A549 treated with DMSO at 1 μM for 4 hours (cell line): ENCODE results near the gene MLST8. TPM values are rescaled to one million over a fixed set of nuclear protein-coding genes. Genes with fewer than 3 reads are reported as not detected.

Source experiments
- total RNA-seq: library from RNA; stranded (reverse); fragments of 200-300 nt; extraction: Qiagen RNA extraction; gene quantifications from 5 replicates; pipeline ENCODE4 v1.2.3, GENCODE V29; 2022; ENCODE audit warnings: low read depth

MLST8 gene, protein sequence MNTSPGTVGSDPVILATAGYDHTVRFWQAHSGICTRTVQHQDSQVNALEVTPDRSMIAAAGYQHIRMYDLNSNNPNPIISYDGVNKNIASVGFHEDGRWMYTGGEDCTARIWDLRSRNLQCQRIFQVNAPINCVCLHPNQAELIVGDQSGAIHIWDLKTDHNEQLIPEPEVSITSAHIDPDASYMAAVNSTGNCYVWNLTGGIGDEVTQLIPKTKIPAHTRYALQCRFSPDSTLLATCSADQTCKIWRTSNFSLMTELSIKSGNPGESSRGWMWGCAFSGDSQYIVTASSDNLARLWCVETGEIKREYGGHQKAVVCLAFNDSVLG
- total RNA-seq = 44.7 to 55.3 TPM (median 47.9 TPM) in 5 replicates

DNA sequence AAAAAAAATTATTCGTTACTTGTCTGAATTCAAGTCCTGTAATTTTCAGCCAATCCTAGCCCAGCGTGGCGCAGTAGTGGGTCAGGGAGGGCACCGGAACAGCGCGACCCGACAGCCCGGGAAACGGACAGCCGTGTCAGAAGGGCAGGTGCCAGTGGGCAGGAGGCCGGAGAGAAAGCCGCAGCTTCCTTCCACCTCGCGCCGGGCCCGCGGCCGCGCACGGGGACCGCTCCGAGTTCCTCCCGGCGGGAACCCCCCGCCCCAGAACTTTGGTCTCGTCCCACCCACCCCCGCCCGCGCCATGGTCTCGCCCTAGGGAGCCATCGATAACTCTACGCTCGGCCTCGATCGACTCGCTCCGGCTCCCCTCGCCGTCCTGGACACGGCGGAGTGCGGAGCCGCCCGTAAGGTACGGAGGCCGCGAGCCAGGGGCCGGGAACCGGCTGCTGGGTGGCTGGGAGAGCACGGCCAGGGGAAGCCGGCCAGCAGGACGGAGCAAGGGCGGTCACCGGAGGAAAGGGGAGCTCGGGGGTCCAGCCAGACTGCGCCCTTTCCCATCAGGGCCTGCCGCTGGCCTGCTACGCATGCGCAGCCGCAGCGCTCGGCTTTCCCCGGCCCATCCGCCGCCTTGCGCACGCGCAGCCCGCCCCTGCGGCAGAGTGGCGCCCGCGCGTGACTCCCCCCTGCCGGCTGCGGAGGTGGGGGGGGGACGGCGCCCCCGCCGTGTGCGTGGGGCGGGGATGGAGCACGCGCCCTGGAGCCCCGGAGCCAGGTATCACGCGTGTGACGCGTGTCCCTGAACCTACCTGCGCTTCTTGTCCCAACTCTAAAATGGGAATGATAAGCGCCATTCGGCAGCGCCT lies at the start of gene MLST8:
Gene MLST8, plus strand, starts transcription at position 351 of the 863 bp plus-strand sequence. CDS start 632 bp downstream, outside the sequence.

DNA sequence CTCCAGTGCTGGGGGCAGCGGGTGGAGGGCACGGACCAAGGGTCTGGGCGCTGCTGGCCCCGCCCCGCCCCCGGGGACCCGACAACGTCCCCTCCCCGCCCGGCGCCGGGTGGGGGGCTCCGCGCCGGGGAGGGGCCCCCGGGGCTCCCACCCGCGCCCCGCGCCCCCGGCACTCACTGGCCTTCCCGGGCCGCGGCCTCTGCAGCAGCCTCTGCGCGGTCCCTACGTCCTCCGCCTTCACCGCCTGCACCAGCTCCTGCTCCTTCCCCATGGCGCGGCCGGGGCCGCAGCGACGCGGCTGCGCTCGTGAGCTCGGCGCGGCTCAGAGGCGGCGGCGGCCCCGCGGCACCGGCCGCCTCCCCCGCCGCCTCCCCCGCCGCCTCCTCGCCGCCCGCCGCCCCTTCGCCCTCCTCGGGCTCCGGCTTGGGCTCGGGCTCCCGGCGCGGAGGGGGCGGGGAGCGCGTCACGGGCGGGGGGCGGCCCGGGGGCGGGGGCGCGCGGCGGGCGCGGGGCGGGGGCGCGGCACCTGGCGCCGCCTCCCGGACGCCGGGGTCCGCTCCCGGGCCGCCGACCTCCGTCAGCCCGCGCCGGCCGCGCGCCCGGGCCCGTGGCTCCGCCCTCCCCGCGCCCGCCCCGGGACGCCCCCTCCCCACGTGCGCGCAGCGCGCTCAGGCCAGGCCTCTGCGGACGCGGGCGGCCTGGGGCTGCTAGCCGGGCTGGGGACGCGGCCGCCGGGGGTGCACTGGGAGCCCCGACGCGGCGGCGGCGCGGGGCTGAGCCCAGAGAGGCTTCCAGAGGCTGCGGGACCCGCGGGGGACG lies 8.9 kb upstream of the MLST8 start, which contains the start of gene CASKIN1:
Gene CASKIN1, minus strand, starts transcription at position 444 of the 819 bp plus-strand sequence. Its CDS starts 173 bp downstream, at position 271.

DNA sequence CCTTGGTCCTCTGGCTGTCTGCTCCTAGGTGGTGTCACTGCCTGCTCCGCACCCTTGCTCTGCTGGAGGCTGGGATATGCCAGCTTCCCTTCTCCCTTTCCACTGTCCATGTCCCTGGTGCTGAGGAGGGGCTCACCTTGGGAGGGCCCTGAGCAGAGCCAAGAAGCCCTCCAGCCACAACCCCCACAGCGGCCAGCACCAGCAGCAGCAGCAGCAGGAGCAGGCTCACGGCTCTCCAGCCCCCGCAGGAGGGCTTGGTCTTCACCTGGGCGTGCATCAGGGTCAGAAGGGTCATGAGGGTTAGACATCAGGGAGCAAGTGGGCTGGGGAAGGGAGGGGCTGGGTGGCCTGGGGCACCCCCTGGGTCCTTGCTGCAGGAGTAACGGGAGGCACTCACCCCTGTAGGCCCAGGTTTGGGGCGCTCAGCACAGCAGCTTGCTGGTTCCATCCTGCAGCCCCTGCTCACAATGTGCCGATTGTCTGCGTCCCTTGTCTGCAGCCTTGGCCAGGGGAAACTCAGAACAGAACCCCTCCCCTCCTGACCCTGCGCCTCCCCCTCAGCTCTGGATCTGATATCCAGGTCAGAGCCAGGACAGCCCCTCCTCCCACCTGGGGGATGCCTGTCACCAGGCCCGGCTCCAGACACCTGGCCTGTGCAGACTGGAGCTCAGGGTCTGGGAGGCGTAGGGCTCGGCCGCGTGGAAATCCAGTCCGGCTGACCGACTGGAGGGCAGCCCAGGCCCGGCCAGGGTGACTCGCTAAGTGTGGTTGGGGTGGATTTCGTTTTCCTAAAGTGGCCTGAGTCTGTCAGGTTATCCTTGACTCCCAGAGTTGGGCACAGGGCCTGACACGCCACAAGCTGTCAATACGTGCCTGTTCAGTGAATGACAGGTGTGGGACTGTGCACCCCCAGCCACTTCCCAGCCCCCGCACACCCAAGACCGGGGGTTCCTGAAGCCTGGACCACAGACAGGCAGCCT lies 5.4 kb downstream of the MLST8 start, which contains the start of gene BRICD5:
Gene BRICD5, minus strand, starts transcription at position 478 of the 980 bp plus-strand sequence. Its CDS starts 30 bp downstream, at position 448.

DNA sequence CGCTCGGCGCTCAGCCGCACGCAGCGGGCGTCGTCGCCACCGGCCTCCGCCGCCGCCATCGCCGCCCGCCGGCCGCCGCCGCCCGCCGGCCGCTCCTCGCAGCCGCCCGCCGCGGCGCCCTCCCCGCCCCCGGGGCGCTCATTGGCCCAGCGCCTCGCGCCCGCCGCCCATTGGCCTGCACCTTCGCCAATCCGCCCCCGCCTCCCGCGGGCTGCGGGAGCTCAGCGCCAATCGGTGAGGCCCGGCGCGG lies 9.4 kb downstream of the MLST8 start, which contains the start of gene PGP:
Gene PGP, minus strand, starts transcription at position 122 of the 250 bp plus-strand sequence. Its CDS starts 63 bp downstream, at position 59.

DNA sequence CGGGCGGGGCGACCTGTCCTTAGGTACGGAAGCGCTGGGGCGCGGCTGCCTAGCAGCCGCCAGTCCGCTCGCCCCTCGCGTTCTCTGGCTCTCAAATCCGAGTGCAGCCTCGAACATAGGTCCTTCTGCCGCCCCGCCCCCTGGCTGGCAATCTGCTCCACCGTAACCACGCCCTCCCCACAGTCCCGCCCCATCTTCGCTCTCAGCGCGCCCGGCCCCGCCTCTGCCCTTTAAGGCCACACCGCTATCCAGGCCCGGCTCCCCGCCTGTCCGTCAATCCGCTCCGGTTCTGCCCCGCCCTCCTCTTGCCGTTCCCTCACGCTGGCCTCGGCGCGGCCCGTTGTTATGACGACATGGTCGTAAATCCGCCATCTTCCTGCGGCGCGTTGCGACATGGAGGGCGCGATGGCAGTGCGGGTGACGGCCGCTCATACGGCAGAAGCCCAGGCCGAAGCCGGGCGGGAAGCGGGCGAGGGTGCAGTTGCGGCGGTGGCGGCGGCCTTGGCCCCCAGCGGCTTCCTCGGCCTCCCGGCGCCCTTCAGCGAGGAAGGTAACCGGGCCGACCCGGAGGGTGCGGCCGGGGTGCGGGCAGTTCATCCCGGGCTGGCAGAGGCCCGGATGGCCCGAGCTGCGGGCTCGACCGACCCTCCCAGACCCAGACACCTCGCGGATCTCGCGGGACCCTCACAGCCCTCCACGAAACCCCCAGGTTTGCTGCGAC lies 18.1 kb downstream of the MLST8 start, which contains the start of gene E4F1:
Gene E4F1, plus strand, starts transcription at position 371 of the 721 bp plus-strand sequence. Its CDS starts 23 bp downstream, at position 394.

DNA sequence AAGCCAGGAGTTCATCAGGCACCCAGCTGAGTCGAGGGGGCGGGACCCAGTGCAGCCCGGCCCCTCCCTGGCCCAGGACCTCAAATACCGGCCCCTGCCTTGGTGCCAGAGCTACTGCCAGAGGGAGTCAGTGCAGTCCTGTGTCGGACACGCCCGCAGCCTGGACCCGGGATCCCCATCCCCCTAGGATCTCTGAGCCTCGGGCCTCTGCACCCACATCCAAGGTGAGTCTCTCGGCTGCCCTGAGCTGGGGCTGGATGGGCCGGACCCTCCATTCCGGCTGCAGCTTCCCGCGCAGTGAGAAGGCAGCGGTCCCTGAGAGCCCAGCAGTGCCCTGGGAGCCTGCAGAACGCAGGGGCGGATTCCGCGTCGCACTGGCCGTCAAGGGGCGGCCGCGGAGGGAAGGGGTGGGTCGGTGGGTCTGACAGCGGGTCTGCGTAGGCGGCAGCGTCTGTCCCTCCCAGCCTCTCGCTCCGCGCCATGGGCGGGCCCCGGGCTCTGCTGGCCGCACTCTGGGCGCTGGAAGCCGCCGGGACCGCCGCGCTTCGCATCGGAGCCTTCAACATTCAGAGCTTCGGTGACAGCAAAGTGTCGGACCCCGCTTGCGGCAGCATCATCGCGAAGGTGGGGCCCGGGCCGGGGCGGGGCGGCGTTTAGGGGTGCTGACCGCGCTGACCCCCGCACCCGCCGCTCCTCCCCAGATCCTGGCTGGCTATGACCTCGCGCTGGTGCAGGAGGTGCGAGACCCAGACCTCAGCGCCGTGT lies 31.3 kb downstream of the MLST8 start, which contains the start of gene DNASE1L2:
Gene DNASE1L2, plus strand, starts transcription at position 108 of the 765 bp plus-strand sequence. Its CDS starts 373 bp downstream, at position 481.

DNA sequence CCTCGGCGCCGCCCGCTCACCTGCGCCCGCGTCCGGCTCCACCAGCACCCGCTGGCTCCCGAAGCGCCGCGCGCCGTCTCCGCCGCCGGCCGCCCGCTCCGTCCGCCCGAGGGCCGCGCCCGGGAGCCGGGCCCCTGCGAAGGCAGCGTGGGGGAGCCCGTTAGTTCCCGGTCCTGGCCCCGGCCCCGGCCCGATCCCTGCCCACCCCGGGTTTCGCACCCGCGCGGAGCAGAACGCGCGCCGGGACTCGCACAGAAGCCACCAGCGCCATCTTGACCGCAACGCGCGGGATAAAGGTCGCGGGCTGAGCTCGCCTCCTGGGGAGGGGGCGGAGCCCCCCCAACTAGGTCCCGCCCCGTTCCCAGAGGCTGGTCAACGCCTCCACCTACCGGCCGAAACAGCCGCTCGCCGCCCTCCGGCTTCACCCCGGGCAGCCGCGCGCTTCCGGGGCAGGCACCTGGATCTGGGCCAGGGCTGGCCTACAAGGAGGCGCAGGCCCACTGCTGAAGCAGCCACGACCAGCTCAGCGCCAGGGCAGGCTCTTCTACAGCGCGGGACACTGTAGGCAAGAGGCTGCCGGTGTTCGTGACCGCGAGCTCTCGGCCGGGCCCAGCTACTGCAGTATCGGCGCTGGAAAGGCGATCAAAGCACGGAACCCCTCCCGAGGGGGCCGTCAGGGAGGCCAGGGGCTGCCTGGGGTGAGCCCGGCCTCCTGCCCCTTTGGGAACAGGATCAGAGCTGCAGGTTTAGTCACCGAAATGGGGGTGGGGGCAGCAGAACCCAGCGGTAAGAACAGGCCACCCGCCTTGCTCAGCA lies 46.2 kb downstream of the MLST8 start, which contains the start of gene ECI1:
Gene ECI1, minus strand, starts transcription at position 292 of the 816 bp plus-strand sequence. Its CDS starts 21 bp downstream, at position 271.

Other genes with a start within 250 kb of the MLST8 start
- 234 to 300 TPM (median 255 TPM) in 5 replicates for gene NDUFB10, start 245.9 kb upstream of the MLST8 start, total RNA-seq
- 3,777 to 5,494 TPM (median 4,879 TPM) in 5 replicates for gene RPS2, start 240.6 kb upstream of the MLST8 start, total RNA-seq
- gene RNF151, start 238.6 kb upstream of the MLST8 start, total RNA-seq = not detected in 5 replicates
- gene TBL3, start 233.4 kb upstream of the MLST8 start, total RNA-seq = 33.8 to 44.9 TPM (median 36.1 TPM) in 5 replicates
- gene NOXO1, start 224.0 kb upstream of the MLST8 start, total RNA-seq = 0.14 to 0.29 TPM (median 0.25 TPM) in 5 replicates
- gene GFER, start 221.3 kb upstream of the MLST8 start, total RNA-seq = 26.3 to 42.5 TPM (median 39.7 TPM) in 5 replicates
- gene SYNGR3, start 215.5 kb upstream of the MLST8 start, total RNA-seq = 6.4 to 7.6 TPM (median 6.9 TPM) in 5 replicates
- gene ZNF598, start 195.6 kb upstream of the MLST8 start, total RNA-seq = 44.1 to 62.0 TPM (median 55.9 TPM) in 5 replicates
- gene NPW, start 185.7 kb upstream of the MLST8 start, total RNA-seq = 0.74 to 1.3 TPM (median 0.99 TPM) in 5 replicates
- 38.6 to 58.8 TPM (median 54.7 TPM) in 5 replicates for gene NHERF2, start 178.6 kb upstream of the MLST8 start, total RNA-seq
- gene NTHL1, start 157.6 kb upstream of the MLST8 start, total RNA-seq = 34.0 to 46.7 TPM (median 42.0 TPM) in 5 replicates
- 34.3 to 44.5 TPM (median 38.4 TPM) in 5 replicates for gene TSC2, start 157.5 kb upstream of the MLST8 start, total RNA-seq
- gene PKD1, start 69.6 kb upstream of the MLST8 start, total RNA-seq = 41.9 to 56.6 TPM (median 50.2 TPM) in 5 replicates
- gene RAB26, start 56.8 kb upstream of the MLST8 start, total RNA-seq = 3.0 to 4.5 TPM (median 3.3 TPM) in 5 replicates
- gene TRAF7, start 49.7 kb upstream of the MLST8 start, total RNA-seq = 39.0 to 67.9 TPM (median 55.5 TPM) in 5 replicates
- gene CASKIN1, start 8.8 kb upstream of the MLST8 start, total RNA-seq = 0.32 to 1.8 TPM (median 0.50 TPM) in 5 replicates
- 3.1 to 5.9 TPM (median 5.4 TPM) in 5 replicates for gene BRICD5, start 5.4 kb downstream of the MLST8 start, total RNA-seq
- gene PGP, start 9.4 kb downstream of the MLST8 start, total RNA-seq = 16.4 to 32.8 TPM (median 30.5 TPM) in 5 replicates
- 18.2 to 26.6 TPM (median 23.6 TPM) in 5 replicates for gene E4F1, start 18.1 kb downstream of the MLST8 start, total RNA-seq
- gene DNASE1L2, start 31.0 kb downstream of the MLST8 start, total RNA-seq = 0.63 to 1.3 TPM (median 1.2 TPM) in 5 replicates
- gene ECI1, start 46.1 kb downstream of the MLST8 start, total RNA-seq = 42.5 to 84.9 TPM (median 76.3 TPM) in 5 replicates
- gene RNPS1, start 62.7 kb downstream of the MLST8 start, total RNA-seq = 254 to 293 TPM (median 274 TPM) in 5 replicates
- 15.3 to 19.5 TPM (median 17.5 TPM) in 5 replicates for gene ABCA3, start 135.3 kb downstream of the MLST8 start, total RNA-seq
- 22.1 to 27.6 TPM (median 23.0 TPM) in 5 replicates for gene CCNF, start 224.0 kb downstream of the MLST8 start, total RNA-seq